Calu3 (cell line): ENCODE measurements around the gene JAKMIP2. TPM values are rescaled to one million over a fixed set of nuclear protein-coding genes. Genes with fewer than 3 reads are reported as not detected.
"Not testable (repeated sequence)": the region's sequence is repeated elsewhere in the genome, so short reads cannot be mapped to it uniquely, and the experiment has no call there.

Experiments used
- BruUV-seq: library from RNA; stranded (reverse); fragments of 400-500 nt; replicated peaks from 2 replicates; lab custom pipeline; 2021; lab: Mats Ljungman, UMichigan
- CTCF ChIA-PET: fragments of 300-600 bp; sonication (Branson Sonifier 250); formaldehyde crosslinking; loops from one replicate; lab custom pipeline; 2022; ENCODE audit warnings: antibody characterized with exemption; lab: Charles Lee
- DNase-seq: peaks from one replicate; pipeline ENCODE4 v3.0.0; 2022
- H3K27ac Mint-ChIP-seq: one replicate; pipeline ENCODE4 v1.8.0; 2022; ENCODE audit warnings: mixed read lengths; ENCODE audit not compliant: unreplicated experiment
- H3K27me3 Mint-ChIP-seq: one replicate; pipeline ENCODE4 v1.8.0; 2022; ENCODE audit warnings: mixed read lengths; ENCODE audit not compliant: unreplicated experiment
- H3K36me3 Mint-ChIP-seq: one replicate; pipeline ENCODE4 v1.8.0; 2022; ENCODE audit warnings: mild to moderate bottlenecking, moderate library complexity, mixed read lengths; ENCODE audit not compliant: insufficient read depth, unreplicated experiment
- H3K4me1 Mint-ChIP-seq: one replicate; pipeline ENCODE4 v1.8.0; 2022; ENCODE audit warnings: mild to moderate bottlenecking, low read depth, mixed read lengths; ENCODE audit not compliant: unreplicated experiment
- H3K4me3 Mint-ChIP-seq: one replicate; pipeline ENCODE4 v1.8.0; 2022; ENCODE audit warnings: mild to moderate bottlenecking, low read depth, moderate library complexity, mixed read lengths; ENCODE audit not compliant: unreplicated experiment
- H3K9me3 Mint-ChIP-seq: one replicate; pipeline ENCODE4 v1.8.0; 2022; ENCODE audit warnings: low read depth, mixed read lengths; ENCODE audit not compliant: unreplicated experiment
- intact Hi-C: fragments of 100-400 bp; cut with micrococcal nuclease; formaldehyde crosslinking; loops from one replicate; pipeline ENCODE4 v1.10.0; 2022; ENCODE audit not compliant: unreplicated experiment
- total RNA-seq: library from RNA; stranded (reverse); gene quantifications from 2 replicates; pipeline ENCODE4 v1.2.3, GENCODE V29; 2022
- TF ChIP-seq, protein P1 (sequence below): fragments of 200-600 bp; IDR thresholded peaks from one replicate; pipeline ENCODE4 v1.8.0; 2022; ENCODE audit warnings: antibody characterized with exemption; ENCODE audit not compliant: unreplicated experiment

The JAKMIP2 gene
- total RNA-seq, 1 experiment from 2014 or later: not detected

DNA sequence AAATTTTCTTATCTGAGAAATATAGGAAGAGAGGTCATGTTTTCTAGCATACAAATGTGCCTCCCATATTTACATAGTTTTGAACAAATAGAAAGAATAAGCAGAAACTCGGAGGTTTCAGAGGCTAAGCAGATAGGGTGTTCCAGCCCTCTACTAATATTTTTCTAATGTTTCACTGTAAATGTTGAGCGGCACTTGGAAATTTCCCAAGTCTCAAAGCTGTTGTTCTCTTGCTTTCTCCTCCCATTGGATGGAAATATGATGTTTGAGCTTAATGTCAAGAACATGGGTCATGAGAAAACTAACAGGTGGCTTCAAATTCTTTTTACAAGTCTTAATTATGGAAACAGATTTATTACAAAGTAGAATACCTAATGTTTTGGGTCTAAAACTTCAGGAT lies 43.8 kb upstream of the JAKMIP2 start:
- Mint-ChIP-seq H3K4me1 (peaks cover 25% of the 10 kb centered on the region), H3K27ac (no peak overlapping the region), H3K9me3 (no peaks in the 10 kb centered on the region), H3K36me3 (peaks cover 18% of the 10 kb centered on the region), H3K4me3 (no peak overlapping the region), H3K27me3 (no peaks in the 10 kb centered on the region)
- DNase-seq: no peak
- intact Hi-C loops: no loop called here
- TF ChIP-seq, protein P1, sequence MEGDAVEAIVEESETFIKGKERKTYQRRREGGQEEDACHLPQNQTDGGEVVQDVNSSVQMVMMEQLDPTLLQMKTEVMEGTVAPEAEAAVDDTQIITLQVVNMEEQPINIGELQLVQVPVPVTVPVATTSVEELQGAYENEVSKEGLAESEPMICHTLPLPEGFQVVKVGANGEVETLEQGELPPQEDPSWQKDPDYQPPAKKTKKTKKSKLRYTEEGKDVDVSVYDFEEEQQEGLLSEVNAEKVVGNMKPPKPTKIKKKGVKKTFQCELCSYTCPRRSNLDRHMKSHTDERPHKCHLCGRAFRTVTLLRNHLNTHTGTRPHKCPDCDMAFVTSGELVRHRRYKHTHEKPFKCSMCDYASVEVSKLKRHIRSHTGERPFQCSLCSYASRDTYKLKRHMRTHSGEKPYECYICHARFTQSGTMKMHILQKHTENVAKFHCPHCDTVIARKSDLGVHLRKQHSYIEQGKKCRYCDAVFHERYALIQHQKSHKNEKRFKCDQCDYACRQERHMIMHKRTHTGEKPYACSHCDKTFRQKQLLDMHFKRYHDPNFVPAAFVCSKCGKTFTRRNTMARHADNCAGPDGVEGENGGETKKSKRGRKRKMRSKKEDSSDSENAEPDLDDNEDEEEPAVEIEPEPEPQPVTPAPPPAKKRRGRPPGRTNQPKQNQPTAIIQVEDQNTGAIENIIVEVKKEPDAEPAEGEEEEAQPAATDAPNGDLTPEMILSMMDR: no peak
- no TSS peak for BruUV-seq
- CTCF ChIA-PET: interaction anchor here (0.8 kb wide), 1 partner anchor 198 kb away, joined by 4 read pairs; no protein-coding TSS in a partner anchor

DNA sequence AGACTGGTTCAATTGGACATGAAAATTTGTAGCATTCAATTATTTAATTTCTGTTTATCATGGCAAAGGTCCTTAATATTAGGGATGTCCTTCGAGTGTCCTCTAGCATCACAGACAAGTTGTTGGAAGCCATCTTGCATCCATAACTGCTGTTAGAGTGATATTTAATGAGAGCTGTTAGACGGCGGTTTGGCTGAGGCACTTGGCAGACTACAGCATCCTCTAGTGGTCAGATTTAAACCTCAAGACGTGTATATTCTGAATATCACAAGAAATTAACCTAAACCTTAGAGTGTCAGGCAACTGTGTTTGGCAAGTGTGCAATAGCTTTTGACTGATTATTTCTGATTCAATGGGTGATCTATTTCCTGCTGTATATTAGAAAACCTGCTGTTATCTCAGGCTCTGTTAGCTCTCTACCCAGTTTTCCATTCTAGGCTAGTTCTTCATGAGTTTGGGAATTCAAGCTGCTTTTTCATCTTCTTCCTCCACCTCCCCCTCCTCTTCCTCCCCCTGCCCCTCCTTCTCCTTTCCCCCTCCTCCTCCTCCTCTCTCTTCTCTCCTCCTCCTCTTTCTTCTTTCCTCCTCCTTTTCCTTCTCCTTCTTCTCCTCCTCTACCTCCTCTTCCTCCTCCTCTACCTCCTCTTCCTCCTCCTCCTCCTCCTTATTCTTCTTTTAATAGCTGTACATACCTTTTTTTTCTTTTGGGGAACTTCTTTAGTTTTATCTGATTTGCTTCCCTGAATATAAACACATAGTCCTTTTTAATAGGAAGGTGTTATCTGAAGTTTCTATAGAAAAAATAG lies 40.4 kb upstream of the JAKMIP2 start:
- intact Hi-C loops: loop anchor here (1.0 to 5.0 kb wide), 2 partner anchors 131 to 195 kb away; no protein-coding TSS in a partner anchor
- Mint-ChIP-seq H3K4me3 (no peak overlapping the region), H3K4me1 (peaks cover 18% of the 10 kb centered on the region), H3K9me3 (no peaks in the 10 kb centered on the region), H3K36me3 (peaks cover 6% of the 10 kb centered on the region), H3K27me3 (no peaks in the 10 kb centered on the region), H3K27ac (peak overlapping the region; percentile 16)
- peak; percentile 45 for DNase-seq
- CTCF ChIA-PET: interaction anchor here (0.6 to 1.5 kb wide), 13 partner anchors 13 to 532 kb away, joined by 3 to 38 read pairs (median 4); no protein-coding TSS in a partner anchor
- no TSS peak for BruUV-seq
- TF ChIP-seq, protein P1: peak; percentile 85

DNA sequence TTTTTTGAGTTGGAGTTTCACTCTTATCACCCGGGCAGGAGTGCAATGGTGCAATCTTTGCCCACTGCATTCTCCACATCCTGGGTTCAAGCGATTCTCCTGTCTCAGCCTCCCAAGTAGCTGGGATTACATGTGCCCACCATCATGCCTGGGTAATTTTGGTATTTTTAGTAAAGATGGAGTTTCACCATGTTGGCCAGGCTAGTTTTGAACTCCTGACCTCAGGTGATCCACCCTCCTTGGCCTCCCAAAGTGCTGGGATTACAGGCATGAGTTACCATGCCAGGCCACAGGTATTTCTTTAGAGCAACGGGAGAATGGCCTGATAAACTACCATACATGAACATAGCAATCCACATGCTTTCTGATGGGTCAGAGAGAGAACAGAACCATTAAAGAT lies 39.7 kb upstream of the JAKMIP2 start:
- not testable (repeated sequence) for H3K4me3 Mint-ChIP-seq, H3K9me3 Mint-ChIP-seq, BruUV-seq, H3K27me3 Mint-ChIP-seq, H3K36me3 Mint-ChIP-seq, DNase-seq
- Mint-ChIP-seq H3K4me1 (peaks cover 24% of the 10 kb centered on the region), H3K27ac (peak overlapping the region; percentile 32)
- intact Hi-C loops: loop anchor here (1.0 to 5.0 kb wide), 2 partner anchors 130 to 194 kb away; no protein-coding TSS in a partner anchor
- CTCF ChIA-PET: interaction anchor here (0.8 to 1.5 kb wide), 9 partner anchors 14 to 245 kb away, joined by 3 to 38 read pairs (median 5); no protein-coding TSS in a partner anchor

DNA sequence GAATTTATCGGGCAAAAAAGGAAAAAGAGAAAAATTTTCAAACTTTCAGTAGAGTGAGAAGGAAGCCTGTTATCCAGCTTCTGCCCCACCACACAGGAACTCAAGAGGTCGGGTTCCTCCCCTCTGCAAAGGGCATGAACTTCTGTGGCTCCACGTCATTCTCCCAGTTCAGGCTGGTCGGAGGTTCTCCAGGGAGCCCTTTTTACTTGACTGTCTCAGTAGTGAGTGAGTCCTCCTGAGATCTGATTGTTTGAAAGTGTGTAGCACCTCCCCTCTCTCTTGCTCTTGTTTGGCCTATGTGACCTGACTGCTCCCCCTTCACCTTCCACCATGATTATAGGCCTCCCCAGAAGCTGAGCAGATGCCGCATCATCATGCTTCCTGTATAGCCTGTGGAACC lies 39.2 kb upstream of the JAKMIP2 start:
- TF ChIP-seq, protein P1: no peak
- H3K4me1 Mint-ChIP-seq: peaks cover 25% of the 10 kb centered on the region
- H3K4me3 Mint-ChIP-seq: no peak overlapping the region
- H3K36me3 Mint-ChIP-seq: peaks cover 6% of the 10 kb centered on the region
- peak overlapping the region; percentile 32 for H3K27ac Mint-ChIP-seq
- no TSS peak for BruUV-seq
- intact Hi-C loops: loop anchor here (1.0 to 5.0 kb wide), 2 partner anchors 129 to 193 kb away; no protein-coding TSS in a partner anchor
- no peaks in the 10 kb centered on the region for H3K27me3 Mint-ChIP-seq
- CTCF ChIA-PET: no interaction called here
- H3K9me3 Mint-ChIP-seq: no peaks in the 10 kb centered on the region
- no peak for DNase-seq
